ENCODE measurements around the gene PPFIA3.

PPFIA3 gene

DNA sequence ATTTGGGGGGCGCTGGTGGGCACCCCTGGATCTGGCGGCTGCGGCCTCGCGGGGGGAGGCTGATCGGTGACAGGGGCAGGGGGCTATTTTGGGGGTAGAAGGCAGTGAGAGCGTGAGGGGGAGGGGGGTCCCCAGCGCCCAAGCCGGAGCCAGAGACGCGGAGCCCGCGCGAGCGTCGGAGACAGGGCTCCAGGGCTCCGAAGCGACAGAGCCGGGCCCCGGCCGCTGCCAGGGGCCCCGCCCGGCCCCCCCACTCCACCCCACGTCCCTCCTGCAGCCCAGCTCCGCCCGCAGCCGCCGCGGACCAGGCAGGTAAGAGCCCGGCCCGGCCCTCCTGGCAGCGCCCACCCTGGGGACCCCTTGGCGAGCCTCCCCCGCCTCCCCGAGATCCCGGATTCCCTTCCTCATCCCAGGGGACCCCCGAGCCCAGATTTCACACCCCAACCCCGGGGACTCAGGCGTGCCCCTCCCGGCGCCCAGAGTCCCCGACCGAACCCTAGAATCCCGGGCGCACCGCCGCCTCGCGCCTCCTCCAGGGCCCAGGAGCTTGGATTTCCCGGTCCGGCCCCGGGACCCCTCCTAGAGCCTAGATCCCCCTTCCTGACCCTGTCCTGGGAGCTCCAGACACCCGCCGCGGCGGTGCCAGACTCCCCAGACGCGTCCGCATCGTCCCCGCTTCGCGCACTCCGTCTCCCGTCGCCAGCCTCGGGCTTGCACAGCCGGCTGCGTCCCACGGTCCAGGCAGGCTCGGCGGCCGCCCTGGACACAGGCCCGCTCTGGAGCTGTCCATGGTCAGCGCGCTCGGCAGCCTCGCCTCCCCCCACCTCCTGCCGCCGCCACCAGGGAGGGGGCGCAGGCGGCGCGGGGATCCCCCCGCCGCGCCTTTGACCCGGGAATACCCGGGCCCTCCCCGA is at the start of gene PPFIA3:
TSS of gene PPFIA3 (plus strand) at position 134 of the 914 bp plus-strand sequence. CDS start 8,330 bp downstream, outside the sequence.
- DNase-seq = peak; percentile 21

DNA sequence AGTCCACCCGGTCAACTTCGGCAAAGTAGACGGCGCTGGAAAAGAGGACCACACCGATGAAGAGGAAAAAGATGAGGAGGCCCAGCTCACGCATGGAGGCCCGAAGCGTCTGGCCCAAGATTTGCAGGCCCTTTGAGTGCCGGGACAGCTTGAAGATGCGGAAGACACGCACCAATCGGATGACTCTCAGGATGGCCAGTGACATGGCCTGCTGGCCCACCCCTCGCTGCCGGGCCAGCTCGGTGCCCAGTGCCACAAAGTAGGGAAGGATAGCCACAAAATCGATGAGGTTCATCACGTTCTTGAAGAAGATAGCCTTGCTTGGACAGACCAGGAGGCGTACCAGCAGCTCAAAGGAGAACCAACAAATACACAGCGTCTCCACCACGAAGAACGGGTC is 48.9 kb upstream of the PPFIA3 start:
- no peak for DNase-seq

GRCh38 chr19:49071860-49072547 is 47.3 kb upstream of the PPFIA3 start:
- DNase-seq = no peak

- DNase-seq = no peak
These were observed 45.6 kb upstream of the PPFIA3 start for GRCh38 chr19:49073514-49074378.

- DNase-seq = peak; percentile 38
These were observed 44.5 kb upstream of the PPFIA3 start for GRCh38 chr19:49074869-49075268.

DNA sequence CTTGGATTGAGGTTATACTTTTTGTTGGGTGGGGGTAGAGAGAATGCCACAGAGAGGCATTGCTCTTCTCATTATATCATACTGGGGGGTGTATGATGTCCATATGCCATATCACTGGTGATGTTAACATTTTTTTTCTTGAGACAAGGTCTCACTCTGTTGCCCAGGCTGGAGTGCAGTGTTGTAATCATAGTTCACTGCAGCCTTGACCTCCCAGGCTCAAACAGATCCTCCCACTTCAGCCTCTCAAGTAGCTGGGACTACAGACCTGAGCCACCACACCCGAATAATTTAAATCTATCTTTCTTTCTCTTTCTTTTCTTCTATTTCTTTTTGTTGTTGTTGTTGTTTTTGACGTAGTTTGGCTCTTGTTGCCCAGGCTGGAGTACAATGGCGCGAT is 39.0 kb upstream of the PPFIA3 start:
- DNase-seq = no peak

DNA sequence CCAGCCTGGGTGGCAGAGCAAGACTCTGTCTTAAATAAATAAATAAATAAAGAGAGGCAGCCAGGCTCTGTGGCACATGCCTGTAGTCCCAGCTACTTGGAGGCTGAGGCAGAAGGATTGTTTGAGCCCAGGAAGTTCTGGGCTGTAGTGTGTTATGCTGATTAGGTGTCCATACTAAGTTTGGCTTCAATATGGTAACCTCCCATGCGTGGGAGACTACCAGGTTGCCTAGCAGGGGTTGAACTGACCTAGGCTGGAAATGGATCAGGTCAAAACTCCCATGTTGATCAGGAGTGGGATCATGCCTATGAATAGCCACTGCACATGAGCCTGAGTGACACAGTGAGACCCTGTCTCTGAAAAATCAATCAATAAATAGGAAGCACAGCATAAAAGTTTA is 38.1 kb upstream of the PPFIA3 start:
- no peak for DNase-seq

DNA sequence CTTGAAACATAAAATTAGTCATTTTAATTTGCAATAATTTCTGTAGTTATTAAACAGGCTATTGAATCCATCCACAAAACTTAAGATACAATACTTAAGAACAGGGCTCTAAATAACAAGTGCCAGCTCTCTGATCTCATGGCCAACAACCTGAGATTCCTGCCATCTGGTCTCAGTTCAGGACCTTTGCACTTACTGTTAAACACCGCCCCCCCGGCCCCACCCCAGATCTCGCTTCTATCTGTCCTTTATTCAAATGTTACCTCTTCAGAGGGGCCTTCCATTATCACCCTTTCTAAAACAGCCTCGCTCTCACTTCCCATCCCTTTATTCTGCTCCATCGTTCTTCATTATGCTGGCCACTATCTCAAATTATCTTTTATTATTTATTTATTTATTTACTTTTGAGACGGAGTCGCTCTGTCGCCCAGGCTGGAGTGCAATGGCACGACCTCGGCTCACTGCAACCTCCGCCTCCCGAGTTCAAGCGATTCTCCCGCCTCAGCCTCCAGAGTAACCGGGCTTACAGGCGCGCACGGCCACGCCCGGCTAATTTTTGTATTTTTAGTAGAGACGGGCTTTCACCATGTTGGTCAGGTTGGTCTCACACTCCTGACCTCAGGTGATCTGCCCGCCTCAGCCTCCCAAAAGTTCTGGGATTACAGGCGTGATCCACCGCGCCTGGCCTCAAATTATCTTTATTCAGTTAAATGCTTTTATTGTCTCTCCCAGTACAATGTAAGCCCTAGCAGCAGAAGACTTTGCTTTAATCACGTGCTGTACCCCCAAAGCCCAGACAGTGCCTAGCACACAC is 34.9 kb upstream of the PPFIA3 start:
- no peak for DNase-seq

DNA sequence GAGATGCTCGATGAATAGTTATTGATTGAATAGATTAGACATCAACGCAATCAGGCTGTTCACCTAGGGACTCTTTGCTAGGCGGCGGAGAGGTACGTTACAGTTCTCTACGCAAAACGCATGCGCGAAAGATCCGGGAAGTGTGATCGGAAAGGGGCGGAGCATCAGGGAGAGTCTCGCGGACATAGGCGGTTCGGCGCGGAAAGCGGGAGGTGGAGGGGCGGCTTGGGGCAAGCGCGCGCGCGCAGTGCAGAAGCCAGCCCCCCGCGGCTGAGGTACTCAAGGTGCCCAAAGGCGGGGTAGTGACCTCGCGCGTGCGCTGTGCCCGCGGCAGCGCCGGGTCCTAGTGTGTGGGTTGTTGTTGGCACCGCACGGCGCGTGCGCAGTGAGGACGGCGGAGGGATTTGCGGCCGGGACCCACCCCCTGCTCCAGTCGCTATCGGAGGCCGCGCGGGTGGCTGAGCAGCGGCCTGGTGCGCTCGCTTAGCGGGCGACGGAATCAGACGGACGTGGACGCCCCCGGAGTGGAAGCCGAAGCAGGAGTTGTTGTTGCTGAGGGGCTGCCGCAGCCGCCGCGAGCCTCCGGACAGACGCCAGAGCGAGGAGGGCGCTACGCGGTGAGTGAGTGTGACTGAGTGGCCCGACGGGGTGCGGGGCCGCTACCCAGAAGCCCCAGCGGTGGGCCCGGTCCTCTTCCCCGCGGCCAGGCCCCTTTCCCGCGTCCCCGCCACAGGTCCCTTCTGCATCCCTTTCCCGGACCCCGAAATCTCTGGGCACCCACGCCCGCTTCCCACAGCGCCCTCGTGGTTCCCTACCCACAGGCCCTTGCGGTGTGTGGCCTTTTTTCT is 34.1 kb upstream of the PPFIA3 start, which contains the start of gene SNRNP70:
TSS of gene SNRNP70 (plus strand) at position 432 of the 848 bp plus-strand sequence. CDS start 964 bp downstream, outside the sequence.
- peak; percentile 100 for DNase-seq

GRCh38 chr19:49085868-49086232 is 33.5 kb upstream of the PPFIA3 start:
- DNase-seq = no peak

DNA sequence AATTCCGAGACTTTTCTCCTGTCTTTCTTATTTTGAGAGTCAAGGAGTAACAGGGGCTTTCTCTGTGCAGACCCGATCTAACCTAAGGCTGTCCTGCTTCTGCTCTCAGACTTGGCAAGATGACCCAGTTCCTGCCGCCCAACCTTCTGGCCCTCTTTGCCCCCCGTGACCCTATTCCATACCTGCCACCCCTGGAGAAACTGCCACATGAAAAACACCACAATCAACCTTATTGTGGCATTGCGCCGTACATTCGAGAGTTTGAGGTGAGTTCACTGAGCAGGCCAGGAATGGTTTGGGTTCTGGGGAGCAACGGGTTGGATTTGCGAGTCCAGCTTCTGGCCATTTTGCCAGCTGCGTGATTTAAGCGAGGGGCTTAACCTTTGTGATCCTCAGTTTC is 33.0 kb upstream of the PPFIA3 start:
- DNase-seq = no peak

- DNase-seq = no peak
These were observed 27.8 kb upstream of the PPFIA3 start for GRCh38 chr19:49091391-49092038.

DNA sequence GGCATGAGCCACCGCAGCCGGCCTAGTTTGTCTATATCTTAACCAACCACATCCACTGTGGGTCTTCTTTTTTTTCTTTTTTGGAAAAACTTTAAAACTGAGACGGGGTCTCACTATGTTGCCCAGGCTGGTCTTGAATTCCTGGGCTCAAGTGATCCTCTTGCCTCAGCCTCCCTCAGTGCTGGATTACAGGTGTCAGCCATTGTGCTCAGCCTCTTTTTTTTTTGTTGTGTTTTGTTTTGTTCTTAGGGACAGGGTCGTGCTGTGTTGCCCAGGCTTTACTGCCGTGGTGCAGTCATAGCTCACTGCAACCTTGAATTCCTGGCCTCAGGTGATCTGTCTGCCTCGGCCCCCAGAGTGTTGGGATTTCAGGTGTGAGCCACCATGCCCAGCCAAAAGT is 26.7 kb upstream of the PPFIA3 start:
- DNase-seq = no peak

DNA sequence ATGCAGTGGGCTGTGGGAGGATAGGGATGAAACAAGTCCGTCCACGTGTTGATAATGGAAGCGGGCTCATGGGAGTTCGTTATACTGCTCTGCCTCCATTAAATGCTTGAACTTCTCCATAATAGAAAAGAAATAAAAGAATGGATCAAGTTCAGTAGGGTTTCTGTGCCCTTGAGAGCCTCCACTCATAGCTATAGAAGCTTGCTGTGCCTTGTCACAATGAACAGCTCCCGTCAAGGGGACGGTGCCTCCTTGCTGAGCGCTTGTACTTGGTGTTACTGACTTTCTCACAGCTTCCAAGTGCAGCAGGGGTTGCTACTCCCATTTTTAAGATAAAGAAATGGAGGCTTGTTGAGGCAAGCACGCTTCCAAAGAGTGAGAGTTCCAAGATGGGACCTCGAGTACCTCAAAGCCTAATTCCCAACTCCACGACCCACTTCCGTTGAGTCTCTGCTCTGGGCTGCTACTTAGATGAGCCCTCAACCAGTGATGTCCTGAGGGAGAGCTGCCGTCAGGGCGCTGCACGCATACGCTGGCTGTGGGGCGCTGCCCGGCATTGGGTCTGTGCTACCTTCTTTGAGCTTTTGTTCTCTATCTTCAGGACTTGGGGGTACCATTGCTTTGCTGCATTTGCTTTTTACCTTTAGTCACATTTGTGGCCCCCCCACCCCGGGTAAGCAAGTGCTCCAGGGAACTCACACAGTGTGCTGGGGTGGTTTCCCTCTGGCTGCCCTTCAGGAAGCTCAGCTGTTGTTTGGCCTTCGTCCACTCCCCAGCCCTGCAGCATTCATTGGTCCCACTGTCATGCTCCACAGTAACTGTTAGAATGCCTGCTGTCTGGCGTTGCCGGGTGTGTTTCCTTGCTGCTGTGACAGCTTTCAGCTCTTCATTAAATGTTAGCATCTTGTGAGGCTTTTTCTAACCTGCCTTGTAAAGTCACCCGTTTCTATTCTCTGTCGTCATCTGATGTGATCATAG is 24.6 kb upstream of the PPFIA3 start:
- DNase-seq = no peak

DNA sequence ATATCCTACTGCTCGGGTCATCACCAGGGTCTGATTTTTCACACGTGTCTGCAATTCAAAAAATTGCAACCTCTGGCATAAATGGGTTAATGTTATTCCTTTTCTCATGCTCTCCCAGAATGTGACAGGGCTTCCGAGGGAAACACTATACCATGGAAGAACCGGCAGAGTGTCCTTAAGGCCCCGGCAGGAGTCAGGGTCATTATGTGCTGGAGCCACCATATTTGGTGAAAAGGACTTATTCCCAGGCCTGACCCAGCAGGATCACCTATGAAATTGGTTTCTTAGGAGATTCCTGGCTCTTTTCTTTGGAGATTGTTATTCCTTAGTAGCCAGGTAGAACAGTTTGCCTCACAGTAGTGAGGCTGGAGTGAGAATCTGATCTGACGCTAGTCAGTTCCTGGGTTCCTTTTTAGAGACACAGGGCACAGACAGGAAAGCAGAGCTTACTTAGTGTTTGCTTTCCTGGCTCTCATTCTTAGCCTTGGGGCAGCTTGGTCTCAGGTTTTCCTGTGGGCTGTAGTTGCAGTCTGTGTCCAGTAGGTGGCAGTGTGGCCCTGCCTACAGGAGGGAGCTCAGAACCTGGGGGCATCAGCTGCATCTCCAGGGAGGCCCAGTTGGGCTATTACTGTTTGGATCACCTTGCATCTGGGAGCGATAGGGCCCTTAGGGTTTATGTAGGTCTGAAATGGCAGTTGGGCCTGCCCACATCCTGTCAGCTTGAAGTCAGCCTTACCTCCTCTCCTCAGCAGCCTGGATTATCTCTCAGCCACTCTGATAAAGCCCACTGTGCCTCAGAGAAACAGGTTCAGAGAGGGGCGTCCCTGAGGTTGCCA is 21.7 kb upstream of the PPFIA3 start:
- peak; percentile 41 for DNase-seq

- no peak for DNase-seq
These were observed 20.5 kb upstream of the PPFIA3 start for GRCh38 chr19:49098795-49099194.

DNA sequence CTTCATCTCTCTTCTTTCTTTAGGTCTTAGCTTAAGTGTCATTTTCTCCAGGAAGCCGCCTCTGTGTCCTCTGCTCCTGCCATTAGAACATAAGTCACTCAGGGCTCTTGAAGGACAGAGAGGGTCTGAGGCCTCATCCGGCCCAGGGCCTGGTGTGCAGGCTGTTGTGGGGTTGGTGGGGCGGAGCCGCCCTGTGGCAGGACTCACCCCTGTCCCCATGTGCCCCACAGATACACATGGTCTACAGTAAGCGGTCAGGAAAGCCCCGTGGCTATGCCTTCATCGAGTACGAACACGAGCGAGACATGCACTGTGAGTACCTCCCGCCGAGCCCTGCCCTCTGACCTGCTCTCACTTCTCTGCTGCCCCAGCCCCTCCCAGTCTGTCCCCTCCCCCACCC is 18.2 kb upstream of the PPFIA3 start:
- DNase-seq = no peak

GRCh38 chr19:49102303-49102702 is 17.0 kb upstream of the PPFIA3 start:
- no peak for DNase-seq
